ENCODE data around the gene FAU. TPM values are rescaled to one million over a fixed set of nuclear protein-coding genes. Genes with fewer than 3 reads are reported as not detected.

The FAU gene
- total and polyA plus RNA-seq, 9 of the 15 experiments (the other 6 are each of a cell fraction or from before 2014, with no cell fraction given), result 433 to 1,827 (median 942) TPM

DNA sequence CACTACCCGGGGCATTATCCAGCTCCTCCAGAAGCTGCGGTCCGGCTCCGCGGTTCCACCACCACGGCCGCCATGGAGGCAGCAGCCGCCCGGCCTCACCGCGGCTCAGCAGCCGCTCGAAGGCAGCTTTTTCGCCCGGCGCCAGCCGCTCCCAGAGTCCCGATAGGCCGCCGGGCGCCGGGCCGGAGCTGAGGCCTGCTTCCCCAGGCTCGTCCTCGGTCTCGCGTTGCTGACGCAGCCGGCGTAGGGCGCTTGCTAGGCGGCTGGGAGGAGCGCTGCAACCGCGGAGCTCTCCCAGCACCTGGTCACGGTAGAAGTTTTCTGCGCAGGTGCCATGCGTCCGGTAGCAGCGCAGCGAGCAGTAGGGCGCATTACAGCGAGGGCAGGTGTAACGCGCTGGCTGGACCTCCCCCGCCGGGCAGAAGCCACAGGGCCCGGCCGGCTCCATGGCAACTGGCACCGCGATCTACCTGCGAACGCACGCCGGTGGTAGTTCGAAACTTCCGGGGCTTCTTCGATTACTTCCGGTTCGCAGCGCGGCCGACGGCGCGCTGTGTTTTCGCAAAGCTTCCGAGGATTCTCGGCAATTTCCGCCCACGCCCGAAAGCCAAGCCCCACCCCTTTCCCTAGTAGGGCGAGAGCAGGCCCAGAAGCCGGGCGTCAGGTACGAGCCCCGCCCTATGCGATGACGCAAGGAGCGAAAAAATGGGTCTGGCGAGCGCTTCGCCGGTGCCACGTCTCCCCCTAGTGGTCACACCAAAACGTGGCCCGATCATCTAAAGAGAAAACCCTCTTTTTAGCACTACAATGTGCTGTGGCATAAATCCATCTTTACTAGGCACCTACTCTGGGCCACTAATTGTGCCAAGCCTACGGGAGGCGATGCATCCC lies 4.5 kb downstream of the FAU start, which contains the start of gene ZNHIT2 (continued):
- TF ChIP-seq ARNT (IDR thresholded peaks at IDR 0.05), result no peak
- TF ChIP-seq JUNB (CRISPR knock-in tag; conservative IDR thresholded peaks at IDR 0.05), result no peak
- TF ChIP-seq POLR2H (tag; IDR thresholded peaks at IDR 0.05; ENCODE audit: low read depth), result peak; percentile 79
- TF ChIP-seq, protein P1, sequence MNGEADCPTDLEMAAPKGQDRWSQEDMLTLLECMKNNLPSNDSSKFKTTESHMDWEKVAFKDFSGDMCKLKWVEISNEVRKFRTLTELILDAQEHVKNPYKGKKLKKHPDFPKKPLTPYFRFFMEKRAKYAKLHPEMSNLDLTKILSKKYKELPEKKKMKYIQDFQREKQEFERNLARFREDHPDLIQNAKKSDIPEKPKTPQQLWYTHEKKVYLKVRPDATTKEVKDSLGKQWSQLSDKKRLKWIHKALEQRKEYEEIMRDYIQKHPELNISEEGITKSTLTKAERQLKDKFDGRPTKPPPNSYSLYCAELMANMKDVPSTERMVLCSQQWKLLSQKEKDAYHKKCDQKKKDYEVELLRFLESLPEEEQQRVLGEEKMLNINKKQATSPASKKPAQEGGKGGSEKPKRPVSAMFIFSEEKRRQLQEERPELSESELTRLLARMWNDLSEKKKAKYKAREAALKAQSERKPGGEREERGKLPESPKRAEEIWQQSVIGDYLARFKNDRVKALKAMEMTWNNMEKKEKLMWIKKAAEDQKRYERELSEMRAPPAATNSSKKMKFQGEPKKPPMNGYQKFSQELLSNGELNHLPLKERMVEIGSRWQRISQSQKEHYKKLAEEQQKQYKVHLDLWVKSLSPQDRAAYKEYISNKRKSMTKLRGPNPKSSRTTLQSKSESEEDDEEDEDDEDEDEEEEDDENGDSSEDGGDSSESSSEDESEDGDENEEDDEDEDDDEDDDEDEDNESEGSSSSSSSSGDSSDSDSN (IDR thresholded peaks at IDR 0.05; ENCODE audit: borderline replicate concordance in 1 of 2, low read depth in 2 of 2, low read length in 2 of 2), result peak; percentile 100
- TF ChIP-seq RFX7 (CRISPR knock-in tag; IDR thresholded peaks at IDR 0.05), result no peak
- peak; percentile 81 to 85 for TF ChIP-seq FOXK2 (conservative IDR thresholded peaks at IDR 0.05 in 1 of 2, IDR thresholded peaks at IDR 0.05 in 1 of 2; ENCODE audit: low read depth in 2 of 2)
- 0 out of 2 replicates have a peak, but pooled peaks have one; percentile 26 for TF ChIP-seq ARID1B (IDR thresholded peaks at IDR 0.05)
- no peak for TF ChIP-seq ZNF444 (CRISPR knock-in tag; IDR thresholded peaks at IDR 0.05)
- TF ChIP-seq, protein P2, sequence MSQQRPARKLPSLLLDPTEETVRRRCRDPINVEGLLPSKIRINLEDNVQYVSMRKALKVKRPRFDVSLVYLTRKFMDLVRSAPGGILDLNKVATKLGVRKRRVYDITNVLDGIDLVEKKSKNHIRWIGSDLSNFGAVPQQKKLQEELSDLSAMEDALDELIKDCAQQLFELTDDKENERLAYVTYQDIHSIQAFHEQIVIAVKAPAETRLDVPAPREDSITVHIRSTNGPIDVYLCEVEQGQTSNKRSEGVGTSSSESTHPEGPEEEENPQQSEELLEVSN (IDR thresholded peaks at IDR 0.05; ENCODE audit: borderline replicate concordance in 1 of 2, extremely low read depth in 1 of 2, insufficient read depth in 1 of 2, insufficient read length in 1 of 2, low read depth in 1 of 2, low read length in 1 of 2, poor library complexity in 1 of 2, severe bottlenecking in 1 of 2), result peak in 1 of 2 experiments; percentile 41
- peak; percentile 51; the same call in 1 of the 2 replicates for TF ChIP-seq MBD2 (IDR thresholded peaks at IDR 0.05; ENCODE audit: borderline replicate concordance, low read depth)
- no peak for TF ChIP-seq TAF7 (tag; IDR thresholded peaks at IDR 0.05)
- TF ChIP-seq FOXJ3 (CRISPR knock-in tag; IDR thresholded peaks at IDR 0.05), result no peak
- TF ChIP-seq, protein P3, sequence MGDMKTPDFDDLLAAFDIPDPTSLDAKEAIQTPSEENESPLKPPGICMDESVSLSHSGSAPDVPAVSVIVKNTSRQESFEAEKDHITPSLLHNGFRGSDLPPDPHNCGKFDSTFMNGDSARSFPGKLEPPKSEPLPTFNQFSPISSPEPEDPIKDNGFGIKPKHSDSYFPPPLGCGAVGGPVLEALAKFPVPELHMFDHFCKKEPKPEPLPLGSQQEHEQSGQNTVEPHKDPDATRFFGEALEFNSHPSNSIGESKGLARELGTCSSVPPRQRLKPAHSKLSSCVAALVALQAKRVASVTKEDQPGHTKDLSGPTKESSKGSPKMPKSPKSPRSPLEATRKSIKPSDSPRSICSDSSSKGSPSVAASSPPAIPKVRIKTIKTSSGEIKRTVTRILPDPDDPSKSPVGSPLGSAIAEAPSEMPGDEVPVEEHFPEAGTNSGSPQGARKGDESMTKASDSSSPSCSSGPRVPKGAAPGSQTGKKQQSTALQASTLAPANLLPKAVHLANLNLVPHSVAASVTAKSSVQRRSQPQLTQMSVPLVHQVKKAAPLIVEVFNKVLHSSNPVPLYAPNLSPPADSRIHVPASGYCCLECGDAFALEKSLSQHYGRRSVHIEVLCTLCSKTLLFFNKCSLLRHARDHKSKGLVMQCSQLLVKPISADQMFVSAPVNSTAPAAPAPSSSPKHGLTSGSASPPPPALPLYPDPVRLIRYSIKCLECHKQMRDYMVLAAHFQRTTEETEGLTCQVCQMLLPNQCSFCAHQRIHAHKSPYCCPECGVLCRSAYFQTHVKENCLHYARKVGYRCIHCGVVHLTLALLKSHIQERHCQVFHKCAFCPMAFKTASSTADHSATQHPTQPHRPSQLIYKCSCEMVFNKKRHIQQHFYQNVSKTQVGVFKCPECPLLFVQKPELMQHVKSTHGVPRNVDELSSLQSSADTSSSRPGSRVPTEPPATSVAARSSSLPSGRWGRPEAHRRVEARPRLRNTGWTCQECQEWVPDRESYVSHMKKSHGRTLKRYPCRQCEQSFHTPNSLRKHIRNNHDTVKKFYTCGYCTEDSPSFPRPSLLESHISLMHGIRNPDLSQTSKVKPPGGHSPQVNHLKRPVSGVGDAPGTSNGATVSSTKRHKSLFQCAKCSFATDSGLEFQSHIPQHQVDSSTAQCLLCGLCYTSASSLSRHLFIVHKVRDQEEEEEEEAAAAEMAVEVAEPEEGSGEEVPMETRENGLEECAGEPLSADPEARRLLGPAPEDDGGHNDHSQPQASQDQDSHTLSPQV (IDR thresholded peaks at IDR 0.05), result no peak
- TF ChIP-seq, protein P4, sequence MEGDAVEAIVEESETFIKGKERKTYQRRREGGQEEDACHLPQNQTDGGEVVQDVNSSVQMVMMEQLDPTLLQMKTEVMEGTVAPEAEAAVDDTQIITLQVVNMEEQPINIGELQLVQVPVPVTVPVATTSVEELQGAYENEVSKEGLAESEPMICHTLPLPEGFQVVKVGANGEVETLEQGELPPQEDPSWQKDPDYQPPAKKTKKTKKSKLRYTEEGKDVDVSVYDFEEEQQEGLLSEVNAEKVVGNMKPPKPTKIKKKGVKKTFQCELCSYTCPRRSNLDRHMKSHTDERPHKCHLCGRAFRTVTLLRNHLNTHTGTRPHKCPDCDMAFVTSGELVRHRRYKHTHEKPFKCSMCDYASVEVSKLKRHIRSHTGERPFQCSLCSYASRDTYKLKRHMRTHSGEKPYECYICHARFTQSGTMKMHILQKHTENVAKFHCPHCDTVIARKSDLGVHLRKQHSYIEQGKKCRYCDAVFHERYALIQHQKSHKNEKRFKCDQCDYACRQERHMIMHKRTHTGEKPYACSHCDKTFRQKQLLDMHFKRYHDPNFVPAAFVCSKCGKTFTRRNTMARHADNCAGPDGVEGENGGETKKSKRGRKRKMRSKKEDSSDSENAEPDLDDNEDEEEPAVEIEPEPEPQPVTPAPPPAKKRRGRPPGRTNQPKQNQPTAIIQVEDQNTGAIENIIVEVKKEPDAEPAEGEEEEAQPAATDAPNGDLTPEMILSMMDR (IDR thresholded peaks at IDR 0.05 in 2 of 3, conservative IDR thresholded peaks at IDR 0.05 in 1 of 3; ENCODE audit: insufficient read depth in 2 of 3, low read depth in 1 of 3, low read length in 3 of 3), result peak; percentile 85 to 97 (median 93)
- TF ChIP-seq SMAD1 (IDR thresholded peaks at IDR 0.05; ENCODE audit: low read depth, low read length, partially characterized antibody), result no peak
- TF ChIP-seq RBM15 (IDR thresholded peaks at IDR 0.05; ENCODE audit: insufficient read depth, low read length), result 0 out of 2 replicates have a peak, but pooled peaks have one; percentile 70
